Thyroid gland (tissue), 4 donors: ENCODE results near the gene GOLGA7B.

Experiments used
- CTCF ChIP-seq, 6 experiments: fragments of 200-600 bp in 3 of 6; fragments of 450-650 bp in 3 of 6; sonication (generic) in 3 of 6; IDR thresholded peaks; one replicate each; pipeline ENCODE4 v1.5.1; 2016 to 2019; ENCODE audit warnings: antibody characterized with exemption in 6 of 6, mild to moderate bottlenecking in 2 of 6, inconsistent platforms in 1 of 6, moderate library complexity in 1 of 6
- POLR2A ChIP-seq, 2 donors: fragments of 450-650 bp; IDR thresholded peaks; one replicate each; pipeline ENCODE4 v1.6.1; 2017; ENCODE audit warnings: antibody characterized with exemption in 2 of 2, mild to moderate bottlenecking in 2 of 2, moderate library complexity in 1 of 2

- TF ChIP-seq CTCF (IDR thresholded peaks at IDR 0.05) = no peak
- no peak for TF ChIP-seq POLR2A (IDR thresholded peaks at IDR 0.05)
Observed at GRCh38 chr10:97800474-97800873, 49.2 kb upstream of the GOLGA7B start.
